ENCODE measurements around the gene SHQ1.

DNA sequence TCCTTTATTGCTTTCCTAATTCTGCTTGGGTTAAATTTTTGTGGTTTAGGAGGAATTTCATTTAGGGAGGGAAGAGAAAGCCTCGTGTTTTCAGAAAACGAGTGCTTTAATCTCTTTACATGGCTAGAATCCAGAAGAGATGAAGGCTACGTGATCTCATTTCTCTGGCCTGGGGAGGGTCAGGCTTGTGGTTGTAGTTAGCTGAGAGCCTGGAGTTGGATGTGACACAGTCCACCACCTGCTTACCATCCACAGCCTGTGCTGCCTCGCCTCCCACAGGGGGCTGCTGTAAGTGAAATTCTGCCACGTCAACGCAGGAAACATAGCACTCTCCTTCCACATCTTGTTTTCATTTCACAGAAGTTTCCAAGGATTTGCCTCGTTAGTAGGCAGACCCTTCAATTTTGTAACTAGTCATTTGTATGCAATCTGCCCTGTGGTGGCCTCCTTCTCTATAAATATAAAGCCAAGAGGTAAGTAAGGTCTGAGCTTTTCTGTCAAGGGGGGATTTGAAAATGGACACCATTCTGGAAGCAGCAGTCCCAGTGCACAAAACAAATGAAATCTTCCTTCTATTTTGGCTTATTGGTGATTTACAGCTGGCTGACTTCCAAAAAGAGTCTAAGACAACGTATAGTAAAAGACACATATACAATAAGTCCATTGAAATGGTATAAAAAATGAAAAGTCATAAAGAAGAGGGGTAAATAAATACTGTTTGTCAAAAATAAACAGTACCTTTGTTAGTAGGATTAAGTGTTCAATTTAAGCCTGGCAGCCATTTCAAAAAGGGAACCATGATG lies 43.0 kb upstream of the SHQ1 start:
- TF ChIP-seq POLR2A (IDR thresholded peaks at IDR 0.05): no peak
- TF ChIP-seq, protein P1, sequence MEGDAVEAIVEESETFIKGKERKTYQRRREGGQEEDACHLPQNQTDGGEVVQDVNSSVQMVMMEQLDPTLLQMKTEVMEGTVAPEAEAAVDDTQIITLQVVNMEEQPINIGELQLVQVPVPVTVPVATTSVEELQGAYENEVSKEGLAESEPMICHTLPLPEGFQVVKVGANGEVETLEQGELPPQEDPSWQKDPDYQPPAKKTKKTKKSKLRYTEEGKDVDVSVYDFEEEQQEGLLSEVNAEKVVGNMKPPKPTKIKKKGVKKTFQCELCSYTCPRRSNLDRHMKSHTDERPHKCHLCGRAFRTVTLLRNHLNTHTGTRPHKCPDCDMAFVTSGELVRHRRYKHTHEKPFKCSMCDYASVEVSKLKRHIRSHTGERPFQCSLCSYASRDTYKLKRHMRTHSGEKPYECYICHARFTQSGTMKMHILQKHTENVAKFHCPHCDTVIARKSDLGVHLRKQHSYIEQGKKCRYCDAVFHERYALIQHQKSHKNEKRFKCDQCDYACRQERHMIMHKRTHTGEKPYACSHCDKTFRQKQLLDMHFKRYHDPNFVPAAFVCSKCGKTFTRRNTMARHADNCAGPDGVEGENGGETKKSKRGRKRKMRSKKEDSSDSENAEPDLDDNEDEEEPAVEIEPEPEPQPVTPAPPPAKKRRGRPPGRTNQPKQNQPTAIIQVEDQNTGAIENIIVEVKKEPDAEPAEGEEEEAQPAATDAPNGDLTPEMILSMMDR (IDR thresholded peaks at IDR 0.05): no peak
